GM12875 (cell line): ENCODE results near the gene TAS2R8.

Experiments
- H3K4me3 ChIP-seq: one replicate; pipeline ENCODE4 v1.5.1; 2011; ENCODE audit warnings: low read depth, low read length, control low read depth
- TF ChIP-seq, protein P1 (sequence below): IDR thresholded peaks from 2 replicates; pipeline ENCODE4 v1.5.1; 2011; ENCODE audit warnings: low read depth, mild to moderate bottlenecking, control low read depth, inconsistent platforms, low read length, moderate library complexity, borderline replicate concordance; ENCODE audit not compliant: insufficient read depth

The TAS2R8 gene

DNA sequence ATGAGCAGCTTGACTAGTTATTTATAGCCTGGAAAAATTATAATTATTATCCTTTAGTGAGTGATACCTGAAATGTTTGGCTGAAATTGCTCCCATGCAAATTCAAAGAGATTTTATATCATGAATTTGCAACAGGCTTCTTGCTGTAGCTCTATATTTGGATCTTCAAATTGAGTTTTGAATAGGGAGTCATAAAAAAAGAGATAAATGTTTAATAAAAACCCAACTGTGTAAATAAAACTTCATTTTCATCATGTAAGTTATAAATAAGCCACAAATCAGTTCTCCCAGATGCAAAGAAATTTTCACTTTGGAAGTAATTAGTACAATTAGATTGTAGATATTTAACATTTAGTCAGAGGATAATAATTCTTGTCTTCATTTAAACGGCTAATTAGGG lies at the start of gene TAS2R8:
Gene TAS2R8, minus strand, starts transcription at position 101 of the 400 bp plus-strand sequence. CDS start 306 bp downstream, outside the sequence.
- TF ChIP-seq, protein P1, sequence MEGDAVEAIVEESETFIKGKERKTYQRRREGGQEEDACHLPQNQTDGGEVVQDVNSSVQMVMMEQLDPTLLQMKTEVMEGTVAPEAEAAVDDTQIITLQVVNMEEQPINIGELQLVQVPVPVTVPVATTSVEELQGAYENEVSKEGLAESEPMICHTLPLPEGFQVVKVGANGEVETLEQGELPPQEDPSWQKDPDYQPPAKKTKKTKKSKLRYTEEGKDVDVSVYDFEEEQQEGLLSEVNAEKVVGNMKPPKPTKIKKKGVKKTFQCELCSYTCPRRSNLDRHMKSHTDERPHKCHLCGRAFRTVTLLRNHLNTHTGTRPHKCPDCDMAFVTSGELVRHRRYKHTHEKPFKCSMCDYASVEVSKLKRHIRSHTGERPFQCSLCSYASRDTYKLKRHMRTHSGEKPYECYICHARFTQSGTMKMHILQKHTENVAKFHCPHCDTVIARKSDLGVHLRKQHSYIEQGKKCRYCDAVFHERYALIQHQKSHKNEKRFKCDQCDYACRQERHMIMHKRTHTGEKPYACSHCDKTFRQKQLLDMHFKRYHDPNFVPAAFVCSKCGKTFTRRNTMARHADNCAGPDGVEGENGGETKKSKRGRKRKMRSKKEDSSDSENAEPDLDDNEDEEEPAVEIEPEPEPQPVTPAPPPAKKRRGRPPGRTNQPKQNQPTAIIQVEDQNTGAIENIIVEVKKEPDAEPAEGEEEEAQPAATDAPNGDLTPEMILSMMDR = no peak
- H3K4me3 ChIP-seq = no peak within 1 kb of the TSS

DNA sequence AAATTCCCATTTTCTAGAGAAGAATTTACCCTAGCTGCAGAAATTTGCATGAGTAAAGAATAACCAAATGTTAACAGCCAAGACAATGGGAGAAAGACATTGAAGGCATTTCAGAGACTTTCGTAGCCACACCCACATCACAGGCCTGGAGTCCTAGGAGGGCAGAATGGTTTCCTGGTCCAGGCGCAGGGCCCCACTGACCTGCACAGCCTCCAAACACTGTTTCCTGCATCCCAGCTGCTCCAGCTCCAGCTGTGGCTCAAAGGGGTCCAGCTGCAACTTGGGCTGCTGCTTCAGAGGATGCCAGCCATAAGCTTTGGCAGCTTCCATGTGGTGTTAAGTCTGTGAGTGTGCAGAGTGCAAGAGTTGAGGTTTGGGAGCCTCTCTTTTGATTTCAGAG lies 48.7 kb upstream of the TAS2R8 start:
- TF ChIP-seq, protein P1 = no peak
- H3K4me3 ChIP-seq = no peak overlapping the region

DNA sequence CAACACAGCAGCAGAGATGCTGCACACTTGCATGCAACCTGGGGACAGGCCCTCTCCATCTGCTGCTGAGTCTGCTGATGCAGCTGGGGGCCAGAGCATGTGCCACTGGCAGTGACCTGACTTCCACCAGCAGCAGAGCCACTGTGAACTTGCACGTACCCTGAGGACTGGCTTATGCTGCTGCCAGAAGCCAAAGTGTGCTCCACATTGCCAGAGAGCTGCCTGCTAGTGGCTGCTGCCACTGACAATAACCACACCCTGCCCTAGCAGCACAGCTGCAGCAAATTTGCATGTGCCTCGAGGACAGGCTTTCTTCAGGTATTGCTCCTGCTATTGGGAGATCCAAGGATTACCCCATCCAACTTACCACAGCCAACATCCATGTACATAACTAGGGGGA lies 46.7 kb upstream of the TAS2R8 start:
- H3K4me3 ChIP-seq = no peak overlapping the region
- TF ChIP-seq, protein P1 = no peak

DNA sequence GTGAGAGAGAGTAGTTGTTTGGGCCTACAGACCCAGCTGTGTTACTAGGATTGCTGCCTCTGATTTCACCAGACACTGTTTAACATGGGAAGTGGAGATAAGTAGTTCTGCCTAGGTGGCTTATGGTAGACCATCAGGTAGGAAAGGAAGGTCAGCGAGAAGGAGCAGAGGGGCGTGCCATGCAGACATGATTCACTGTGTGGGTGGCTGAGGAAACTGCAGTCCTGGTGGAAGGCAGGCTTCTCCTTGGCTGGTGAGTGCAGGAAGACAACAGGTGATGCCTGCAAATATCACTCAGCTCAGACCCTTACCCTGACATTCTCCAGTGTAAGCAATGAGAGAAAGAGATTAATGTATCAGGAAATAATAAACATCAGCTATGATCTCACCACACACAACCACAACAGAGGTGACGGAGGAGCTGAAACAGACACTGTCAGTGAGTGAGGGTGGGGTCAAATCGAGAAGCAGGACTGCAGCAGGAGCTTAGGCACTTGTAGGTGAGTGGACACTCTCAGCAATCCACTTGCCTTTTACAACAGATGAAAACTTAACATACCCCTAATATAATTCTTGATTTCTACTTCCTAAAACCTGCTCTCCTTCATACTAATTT lies 44.3 kb upstream of the TAS2R8 start:
- H3K4me3 ChIP-seq = no peak overlapping the region
- TF ChIP-seq, protein P1 = no peak

GRCh38 chr12:10849425-10849878 lies 42.4 kb upstream of the TAS2R8 start, which contains the start of gene PRR4:
PRR4 (minus strand) TSS chr12:10849475; CDS start chr12:10849437, 38 bp downstream.
- TF ChIP-seq, protein P1 = no peak
- no peak within 1 kb of the TSS for H3K4me3 ChIP-seq

DNA sequence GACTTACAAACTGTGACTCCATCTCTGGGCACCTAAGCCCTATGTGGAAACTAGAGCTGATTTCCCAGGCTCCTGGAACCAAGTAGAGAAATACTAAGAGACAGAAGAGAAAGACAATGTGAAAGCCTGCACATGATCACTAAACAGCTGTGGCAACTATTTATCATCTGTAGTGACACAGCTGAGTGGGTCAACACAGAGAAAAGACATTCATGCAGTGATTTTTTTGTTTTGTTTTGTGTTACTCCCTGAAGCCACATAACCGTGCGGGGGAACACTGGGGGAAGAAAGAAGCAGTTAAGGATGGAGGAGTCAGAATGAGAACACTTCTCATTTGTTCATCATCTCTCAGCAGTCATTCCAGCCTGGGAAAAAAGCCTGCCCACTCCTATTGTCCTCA lies 40.7 kb upstream of the TAS2R8 start:
- H3K4me3 ChIP-seq = no peak overlapping the region
- TF ChIP-seq, protein P1 = no peak

GRCh38 chr12:10842862-10843261 lies 35.8 kb upstream of the TAS2R8 start:
- no peak overlapping the region for H3K4me3 ChIP-seq
- TF ChIP-seq, protein P1 = no peak
